ENCODE measurements around the gene IL1RAPL2.

DNA sequence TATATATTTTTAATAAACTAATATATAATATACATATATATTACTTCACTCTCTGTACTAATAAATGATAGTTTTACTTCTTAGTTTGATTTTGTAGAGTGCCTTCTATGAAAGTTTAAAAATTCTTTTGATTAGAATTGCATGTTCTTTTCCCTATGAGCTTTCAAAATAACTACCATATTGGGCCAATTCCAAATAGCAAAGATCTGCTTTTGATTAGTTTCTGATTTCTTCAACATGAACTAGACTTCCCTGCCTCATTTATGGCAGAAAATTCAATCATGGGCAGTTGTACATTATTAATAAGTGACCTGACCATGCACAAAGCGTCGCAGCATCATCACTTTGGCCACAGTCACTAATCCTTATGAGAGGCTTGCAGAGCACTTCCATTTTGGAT lies 703.4 kb downstream of the IL1RAPL2 start:
- no peak for TF ChIP-seq POLR2A (IDR thresholded peaks at IDR 0.05)
- TF ChIP-seq, protein P1, sequence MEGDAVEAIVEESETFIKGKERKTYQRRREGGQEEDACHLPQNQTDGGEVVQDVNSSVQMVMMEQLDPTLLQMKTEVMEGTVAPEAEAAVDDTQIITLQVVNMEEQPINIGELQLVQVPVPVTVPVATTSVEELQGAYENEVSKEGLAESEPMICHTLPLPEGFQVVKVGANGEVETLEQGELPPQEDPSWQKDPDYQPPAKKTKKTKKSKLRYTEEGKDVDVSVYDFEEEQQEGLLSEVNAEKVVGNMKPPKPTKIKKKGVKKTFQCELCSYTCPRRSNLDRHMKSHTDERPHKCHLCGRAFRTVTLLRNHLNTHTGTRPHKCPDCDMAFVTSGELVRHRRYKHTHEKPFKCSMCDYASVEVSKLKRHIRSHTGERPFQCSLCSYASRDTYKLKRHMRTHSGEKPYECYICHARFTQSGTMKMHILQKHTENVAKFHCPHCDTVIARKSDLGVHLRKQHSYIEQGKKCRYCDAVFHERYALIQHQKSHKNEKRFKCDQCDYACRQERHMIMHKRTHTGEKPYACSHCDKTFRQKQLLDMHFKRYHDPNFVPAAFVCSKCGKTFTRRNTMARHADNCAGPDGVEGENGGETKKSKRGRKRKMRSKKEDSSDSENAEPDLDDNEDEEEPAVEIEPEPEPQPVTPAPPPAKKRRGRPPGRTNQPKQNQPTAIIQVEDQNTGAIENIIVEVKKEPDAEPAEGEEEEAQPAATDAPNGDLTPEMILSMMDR (IDR thresholded peaks at IDR 0.05), result no peak
